SU-DHL-6 (cell line): ENCODE results near the gene SORCS2.

Experiments
- CTCF ChIP-seq: fragments of 200-600 bp; sonication (generic); IDR thresholded peaks from one replicate; pipeline ENCODE4 v1.5.1; 2017; ENCODE audit warnings: antibody characterized with exemption, mild to moderate bottlenecking, low read length, moderate library complexity; ENCODE audit not compliant: insufficient read depth, poor library complexity, severe bottlenecking
- EZH2phosphoT487 ChIP-seq: fragments of 200-600 bp; sonication (generic), shearing (Covaris generic); conservative IDR thresholded peaks from 2 replicates; pipeline ENCODE4 v1.6.1; 2018; ENCODE audit warnings: mild to moderate bottlenecking, antibody characterized with exemption, low read length, moderate library complexity, mixed read lengths

DNA sequence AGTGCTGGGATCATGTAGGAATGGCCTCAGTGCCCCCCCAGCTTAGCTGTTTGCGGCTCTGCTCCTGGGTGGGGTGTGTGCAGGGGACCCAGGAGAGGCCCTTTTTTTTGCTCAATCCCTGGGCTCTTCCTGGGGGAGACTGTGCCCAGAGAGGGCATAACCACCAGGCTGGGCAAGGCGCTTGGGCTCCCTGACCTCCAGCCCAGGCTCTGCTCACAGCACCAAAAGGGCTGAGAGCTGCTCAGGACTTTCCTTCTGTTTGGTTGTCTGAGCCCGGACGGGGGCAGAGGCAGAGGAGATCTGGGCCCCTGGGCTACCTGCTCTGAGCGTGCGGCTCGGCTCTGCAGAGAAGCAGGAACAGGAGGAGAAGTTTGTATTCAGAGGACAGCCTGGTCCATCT, 177.7 kb downstream of the SORCS2 start:
- TF ChIP-seq CTCF (no peak), EZH2phosphoT487 (no peak)
